ENCODE measurements around the gene CEBPG. TPM values are rescaled to one million over a fixed set of nuclear protein-coding genes. Genes with fewer than 3 reads are reported as not detected.

CEBPG gene
- polyA plus RNA-seq, result 10.5 and 10.7 TPM in 2 replicates

GRCh38 chr19:33373453-33374235 is at the start of gene CEBPG:
CEBPG (plus strand) TSS chr19:33373709; CDS start chr19:33379240, 5,531 bp downstream.

Other genes starting within 250 kb of the CEBPG start
- gene WDR88, start 241.6 kb upstream of the CEBPG start, polyA plus RNA-seq, result not detected in 2 replicates
- gene LRP3, start 179.4 kb upstream of the CEBPG start, polyA plus RNA-seq, result 0.12 TPM in 1 of 2 replicates, not detected in the other
- gene SLC7A10, start 147.9 kb upstream of the CEBPG start, polyA plus RNA-seq, result 1.2 and 3.2 TPM in 2 replicates
- gene CEBPA, start 71.2 kb upstream of the CEBPG start, polyA plus RNA-seq, result not detected in 2 replicates
- 35.1 and 40.7 TPM in 2 replicates for gene PEPD, start 148.1 kb downstream of the CEBPG start, polyA plus RNA-seq
- gene CHST8, start 248.2 kb downstream of the CEBPG start, polyA plus RNA-seq, result 0.78 and 1.9 TPM in 2 replicates

All from Purkinje cell (primary cell).